H1 (cell line): ENCODE data around the gene BCL3. TPM values are rescaled to one million over a fixed set of nuclear protein-coding genes. Genes with fewer than 3 reads are reported as not detected.

Source experiments
- ATF2 ChIP-seq: IDR thresholded peaks from 2 replicates; pipeline ENCODE4 v1.6.1; 2012; ENCODE audit warnings: low read length, inconsistent platforms
- CHD7 ChIP-seq: fragments of 300-600 bp; sonication (generic); IDR thresholded peaks from 2 replicates; pipeline ENCODE4 v1.7.1; 2012; ENCODE audit warnings: low read length, moderate library complexity, mild to moderate bottlenecking, inconsistent platforms; ENCODE audit not compliant: insufficient replicate concordance
- SIX5 ChIP-seq: IDR thresholded peaks from 2 replicates; pipeline ENCODE4 v1.6.1; 2011; ENCODE audit warnings: mild to moderate bottlenecking, low read depth, low read length
- polyA plus RNA-seq, 7 experiments: library from polyadenylated mRNA; depleted of rRNA in 3 of 7; stranded (reverse) in 5 of 7; unstranded in 2 of 7; fragments of >200 nt in 5 of 7; fragments of 200-250 nt in 2 of 7; gene quantifications; 1 replicate in 5 of 7; 2 replicates in 1 of 7; 4 replicates in 1 of 7; pipeline versions ENCODE4 v1.2.1 to v1.2.3, GENCODE V29; 2011 to 2013; ENCODE audit warnings: missing spikeins in 2 of 7, mixed read lengths in 2 of 7
- total RNA-seq: library from RNA; stranded (reverse); fragmentation: NEBNext Ultra II Directional; extraction: Animal tissue kit (Norgen Biotek cat#: 25700); gene quantifications from 2 replicates; pipeline ENCODE4 v1.2.1, GENCODE V29; 2021

BCL3 gene
- total and polyA plus RNA-seq, 2 of the 8 experiments (the other 6 are each of a cell fraction or from before 2014, with no cell fraction given) = 0.88 to 2.4 TPM

- TF ChIP-seq CHD7 = no peak
- no peak for TF ChIP-seq SIX5
- no peak for TF ChIP-seq ATF2
Observed at GRCh38 chr19:44726465-44726864, 22.0 kb upstream of the BCL3 start (continued).
